GM18861 (cell line): ENCODE data around the gene LGI2.

ENCODE experiments used
- ATAC-seq: cut with Tn5 transposase; IDR thresholded peaks from one replicate; pipeline ENCODE4 v1.9.1; 2021; ENCODE audit not compliant: unreplicated experiment

LGI2 gene

GRCh38 chr4:24999392-25000089, 31.2 kb downstream of the LGI2 start:
- ATAC-seq = no peak

GRCh38 chr4:24995346-24995919, 35.3 kb downstream of the LGI2 start:
- ATAC-seq = no peak

- ATAC-seq = no peak
Observed at GRCh38 chr4:24993551-24994080, 37.1 kb downstream of the LGI2 start.

- no peak for ATAC-seq
Observed at GRCh38 chr4:24992968-24993367, 37.8 kb downstream of the LGI2 start.

- ATAC-seq = no peak
Observed at GRCh38 chr4:24991015-24991414, 39.7 kb downstream of the LGI2 start.

DNA sequence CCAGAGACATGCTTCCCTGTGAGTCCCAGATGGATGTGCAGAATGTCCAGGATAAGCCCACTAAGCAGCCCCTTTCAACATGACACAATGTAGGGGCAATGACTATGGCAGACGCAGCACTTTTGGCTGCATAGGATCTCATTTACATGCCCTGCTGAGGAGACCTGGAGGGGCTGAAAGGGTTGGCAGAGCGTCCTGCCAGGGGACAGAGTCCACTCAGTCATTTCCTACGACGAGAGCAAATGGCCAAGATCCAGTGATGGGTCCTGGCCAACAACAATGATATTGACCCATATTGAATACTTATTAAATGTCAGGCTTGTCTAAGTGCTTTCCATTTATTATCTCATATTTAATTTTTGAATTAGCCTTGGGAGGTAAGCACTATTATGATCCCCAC, 41.4 kb downstream of the LGI2 start:
- ATAC-seq = no peak

DNA sequence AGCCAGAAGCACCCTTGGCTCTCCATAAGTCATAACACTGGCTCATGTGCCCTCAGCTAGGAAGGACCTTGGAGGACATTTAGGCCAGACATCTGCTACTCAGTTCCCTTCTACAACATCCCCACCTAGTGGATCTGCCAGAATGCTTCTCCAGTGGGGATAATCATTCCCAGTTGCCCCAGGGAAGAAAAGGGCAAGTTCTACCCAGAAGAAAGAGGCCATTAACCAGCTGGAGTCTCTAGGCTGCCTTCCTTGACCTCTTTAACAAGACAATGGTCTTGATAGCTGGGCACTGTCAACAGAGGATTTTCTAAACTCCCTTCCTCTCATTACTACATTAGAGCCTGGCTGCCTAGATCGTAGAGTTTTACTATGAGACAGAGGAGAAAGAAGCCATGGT, 42.0 kb downstream of the LGI2 start:
- no peak for ATAC-seq

- no peak for ATAC-seq
Observed at GRCh38 chr4:24984602-24985532, 45.9 kb downstream of the LGI2 start.

- ATAC-seq = no peak
Observed at GRCh38 chr4:24980740-24981139, 50.0 kb downstream of the LGI2 start.

DNA sequence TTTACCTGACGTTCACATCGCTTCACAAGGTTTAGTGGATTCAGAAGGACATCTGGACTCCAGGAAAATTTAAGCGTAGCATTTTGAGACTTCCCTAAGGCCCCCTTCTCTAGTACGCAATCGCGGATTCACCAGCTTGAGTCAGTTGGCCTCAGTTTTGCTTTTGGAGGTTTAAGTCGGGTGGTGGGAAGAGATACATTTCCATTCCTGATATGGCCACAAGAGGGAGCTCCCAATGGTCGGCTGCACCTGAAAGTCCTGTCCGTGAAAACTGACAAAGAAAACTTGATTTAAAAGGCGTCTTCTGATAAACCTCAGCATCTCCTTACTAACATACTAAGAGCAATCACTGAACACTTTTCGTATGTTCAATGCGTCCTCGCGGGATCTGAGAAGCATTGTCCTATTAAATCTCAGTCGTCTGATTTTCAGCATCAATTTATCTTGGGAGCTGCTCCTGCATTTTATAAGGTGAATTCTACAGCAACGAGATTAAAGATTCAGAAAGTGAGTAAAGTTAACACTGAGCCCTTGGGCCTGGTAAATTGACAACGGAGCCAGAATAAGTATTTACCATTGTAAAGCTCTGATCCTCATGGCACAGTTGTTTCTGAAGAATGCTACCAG, 50.6 kb downstream of the LGI2 start:
- ATAC-seq = no peak

- ATAC-seq = no peak
Observed at GRCh38 chr4:24979554-24979953, 51.2 kb downstream of the LGI2 start.

- ATAC-seq = no peak
Observed at GRCh38 chr4:24978291-24979075, 52.3 kb downstream of the LGI2 start.

- ATAC-seq = no peak
Observed at GRCh38 chr4:24975510-24975909, 55.2 kb downstream of the LGI2 start.

- ATAC-seq = no peak
Observed at GRCh38 chr4:24973747-24974601, 56.8 kb downstream of the LGI2 start.

GRCh38 chr4:24973404-24973746, 57.4 kb downstream of the LGI2 start:
- ATAC-seq = no peak

DNA sequence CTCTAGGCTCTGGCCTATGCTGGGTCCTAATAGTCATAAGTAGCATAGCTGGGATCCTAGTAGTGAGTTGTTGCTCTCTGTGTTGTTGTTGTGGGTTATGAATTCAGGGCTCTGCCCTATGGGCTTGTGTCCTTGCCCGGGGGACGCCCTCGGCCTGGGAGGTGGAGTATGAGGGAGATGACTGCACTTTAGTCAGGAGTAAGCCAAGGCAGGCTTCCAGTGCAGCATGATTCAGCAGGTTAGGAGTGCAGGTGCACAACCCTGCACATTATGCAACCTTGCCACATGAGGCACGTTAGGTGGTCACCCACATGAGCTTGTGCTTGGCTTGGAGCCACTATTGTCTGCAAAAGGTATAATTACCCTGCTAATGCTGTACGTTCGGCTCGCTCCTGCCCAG, 59.6 kb downstream of the LGI2 start:
- ATAC-seq = no peak

- ATAC-seq = no peak
Observed at GRCh38 chr4:24970635-24971034, 60.1 kb downstream of the LGI2 start.

DNA sequence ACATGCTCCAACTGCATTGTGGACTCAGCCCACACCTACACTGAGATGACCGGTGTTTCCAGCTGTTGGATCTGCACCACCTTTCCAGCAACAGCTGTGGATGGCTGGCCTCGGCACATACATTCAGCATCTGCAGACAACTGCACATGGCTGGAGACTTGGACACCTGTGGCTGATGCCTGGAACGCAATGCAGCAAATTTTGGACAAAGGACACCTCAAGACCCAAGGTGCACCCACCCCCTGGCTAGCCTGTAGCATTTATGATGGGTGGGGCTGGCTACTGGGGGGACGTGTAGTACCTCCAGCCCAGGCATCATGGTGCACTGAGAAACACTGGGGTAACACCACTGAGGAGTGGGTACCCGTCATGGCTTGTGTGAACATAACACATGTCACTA, 60.6 kb downstream of the LGI2 start:
- no peak for ATAC-seq

DNA sequence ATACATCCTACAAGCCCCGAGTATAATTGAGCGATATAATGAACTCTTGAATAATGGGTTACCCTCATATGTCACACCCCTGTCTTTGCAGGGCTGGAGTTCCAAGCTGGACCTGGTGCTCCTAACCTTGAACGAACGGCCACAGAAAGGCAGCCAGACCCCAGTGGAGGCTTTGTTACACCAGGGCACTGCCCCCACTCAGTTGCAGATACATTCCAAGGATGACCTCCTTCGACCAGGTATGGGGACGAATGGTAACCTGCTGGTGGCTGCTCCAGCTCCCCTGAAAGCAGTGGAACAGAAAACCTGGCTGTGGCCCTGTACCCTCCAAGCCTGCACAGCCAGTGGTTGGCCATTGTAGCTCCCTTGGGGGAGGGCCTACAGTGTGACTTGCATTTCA, 61.3 kb downstream of the LGI2 start:
- ATAC-seq = no peak

- no peak for ATAC-seq
Observed at GRCh38 chr4:24968992-24969391, 61.8 kb downstream of the LGI2 start.
